Neural progenitor cell (in vitro differentiated cells): Measurements from ENCODE around the gene SLC6A18. TPM values are rescaled to one million over a fixed set of nuclear protein-coding genes. Genes with fewer than 3 reads are reported as not detected.
A peak's percentile ranks its signal among the peaks of the same experiment; 100 is the strongest.
"Not testable (repeated sequence)": the region's sequence is repeated elsewhere in the genome, so short reads cannot be mapped to it uniquely, and the experiment has no call there.

Source experiments
- DNase-seq: peaks from one replicate; pipeline ENCODE4 v3.0.0-alpha.2; 2016; ENCODE audit warnings: low spot score
- H2AFZ ChIP-seq: fragments of 200-600 bp; sonication (generic); replicated peaks from 2 replicates; pipeline ENCODE4 v1.6.1; 2016; ENCODE audit warnings: antibody characterized with exemption
- H3F3A ChIP-seq: fragments of 200-600 bp; sonication (generic); 2 replicates; pipeline ENCODE4 v1.6.1; 2016; ENCODE audit warnings: antibody characterized with exemption, low read depth
- H3K27ac ChIP-seq: fragments of 200-600 bp; sonication (generic); 2 replicates; pipeline ENCODE4 v1.5.1; 2016; ENCODE audit warnings: mild to moderate bottlenecking
- H3K27me3 ChIP-seq: fragments of 200-600 bp; sonication (generic); 2 replicates; pipeline ENCODE4 v1.6.1; 2016; ENCODE audit warnings: mild to moderate bottlenecking, moderate library complexity
- H3K36me3 ChIP-seq: fragments of 200-600 bp; sonication (generic); 2 replicates; pipeline ENCODE4 v1.5.1; 2016
- H3K4me1 ChIP-seq: fragments of 200-600 bp; sonication (generic); 2 replicates; pipeline ENCODE4 v1.6.1; 2016; ENCODE audit warnings: mixed run types
- H3K4me2 ChIP-seq: fragments of 200-600 bp; sonication (generic); 2 replicates; pipeline ENCODE4 v1.6.1; 2016
- H3K4me3 ChIP-seq: fragments of 200-600 bp; sonication (generic); 2 replicates; pipeline ENCODE4 v1.5.1; 2016
- H3K79me2 ChIP-seq: fragments of 200-600 bp; sonication (generic); 2 replicates; pipeline ENCODE4 v1.6.1; 2016; ENCODE audit warnings: low read depth
- H3K9ac ChIP-seq: fragments of 200-600 bp; sonication (generic); 2 replicates; pipeline ENCODE4 v1.6.1; 2016
- H3K9me3 ChIP-seq: fragments of 200-600 bp; sonication (generic); 2 replicates; pipeline ENCODE4 v1.5.1; 2016; ENCODE audit warnings: low read depth
- H4K20me1 ChIP-seq: fragments of 200-600 bp; sonication (generic); 2 replicates; pipeline ENCODE4 v1.6.1; 2016; ENCODE audit warnings: low read depth
- H3K27ac Mint-ChIP-seq: 3 replicates; pipeline ENCODE4 v1.8.0; 2021; ENCODE audit warnings: mixed read lengths
- H3K27me3 Mint-ChIP-seq: 2 replicates; pipeline ENCODE4 v1.8.0; 2022; ENCODE audit warnings: low read depth, mild to moderate bottlenecking, inconsistent platforms, moderate library complexity, mixed read lengths; ENCODE audit not compliant: insufficient read depth
- H3K36me3 Mint-ChIP-seq: 3 replicates; pipeline ENCODE4 v1.8.0; 2021; ENCODE audit warnings: mixed read lengths
- H3K4me1 Mint-ChIP-seq: 3 replicates; pipeline ENCODE4 v1.8.0; 2021; ENCODE audit warnings: mixed read lengths
- H3K4me3 Mint-ChIP-seq: 3 replicates; pipeline ENCODE4 v1.8.0; 2021; ENCODE audit warnings: mild to moderate bottlenecking, moderate library complexity, mixed read lengths
- H3K9me3 Mint-ChIP-seq: 3 replicates; pipeline ENCODE4 v1.8.0; 2020; ENCODE audit warnings: mixed read lengths
- CTCF ChIP-seq: fragments of 200-600 bp; sonication (generic); IDR thresholded peaks from 2 replicates; pipeline ENCODE4 v1.5.1; 2017; ENCODE audit warnings: antibody characterized with exemption, mild to moderate bottlenecking
- EZH2 ChIP-seq: fragments of 200-600 bp; sonication (generic); IDR thresholded peaks from 2 replicates; pipeline ENCODE4 v1.6.1; 2017; ENCODE audit warnings: antibody characterized with exemption, mild to moderate bottlenecking, moderate library complexity
- EZH2phosphoT487 ChIP-seq: fragments of 200-600 bp; sonication (generic); IDR thresholded peaks from 2 replicates; pipeline ENCODE4 v1.6.1; 2017; ENCODE audit warnings: antibody characterized with exemption
- total RNA-seq: library from RNA; depleted of rRNA; stranded (reverse); fragments of >200 nt; gene quantifications from 2 replicates; pipeline ENCODE4 v1.2.3, GENCODE V29; 2015; ENCODE audit warnings: low replicate concordance

The SLC6A18 gene
- total RNA-seq, 1 donor from 2014 or later, result not detected

- H3F3A ChIP-seq, result no peaks in the 10 kb centered on the region
- no peaks in the 10 kb centered on the region for H3K4me1 ChIP-seq
- no peak overlapping the region for H3K4me3 ChIP-seq
- H3K4me1 Mint-ChIP-seq, result no peaks in the 10 kb centered on the region
- H3K27ac ChIP-seq, result no peak overlapping the region
- no peak for DNase-seq
- H3K27me3 ChIP-seq, result no peaks in the 10 kb centered on the region
- no peak overlapping the region for H3K4me3 Mint-ChIP-seq
- H3K27me3 Mint-ChIP-seq, result peaks cover 2% of the 10 kb centered on the region
- no peaks in the 10 kb centered on the region for H3K36me3 ChIP-seq
- no peak overlapping the region for H3K27ac Mint-ChIP-seq
- H3K36me3 Mint-ChIP-seq, result peaks cover 3% of the 10 kb centered on the region
- no peak overlapping the region for H3K4me2 ChIP-seq
- no peaks in the 10 kb centered on the region for H3K9me3 Mint-ChIP-seq
- TF ChIP-seq EZH2, result no peak
- TF ChIP-seq EZH2phosphoT487, result no peak
- no peak for TF ChIP-seq CTCF
- no peaks in the 10 kb centered on the region for H4K20me1 ChIP-seq
- no peak overlapping the region for H2AFZ ChIP-seq
- H3K9ac ChIP-seq, result no peak overlapping the region
- no peaks in the 10 kb centered on the region for H3K79me2 ChIP-seq
- no peaks in the 10 kb centered on the region for H3K9me3 ChIP-seq
Measured at GRCh38 chr5:1280177-1281037, 55.2 kb downstream of the SLC6A18 start.

- Mint-ChIP-seq H3K27ac (no peak overlapping the region), H3K36me3 (peaks cover 3% of the 10 kb centered on the region), H3K4me3 (no peak overlapping the region), H3K27me3 (peaks cover 2% of the 10 kb centered on the region), H3K4me1 (no peaks in the 10 kb centered on the region), H3K9me3 (no peaks in the 10 kb centered on the region)
- Histone ChIP-seq H3K79me2 (no peaks in the 10 kb centered on the region), H3F3A (no peaks in the 10 kb centered on the region), H3K9ac (no peak overlapping the region), H3K27me3 (no peaks in the 10 kb centered on the region), H3K9me3 (no peaks in the 10 kb centered on the region), H3K4me3 (no peak overlapping the region), H2AFZ (no peak overlapping the region), H3K27ac (no peak overlapping the region), H3K4me1 (no peaks in the 10 kb centered on the region), H3K4me2 (no peak overlapping the region), H3K36me3 (no peaks in the 10 kb centered on the region), H4K20me1 (no peaks in the 10 kb centered on the region)
- no peak for DNase-seq
- TF ChIP-seq EZH2phosphoT487 (no peak), EZH2 (no peak), CTCF (no peak)
Measured at GRCh38 chr5:1281038-1281882, 56.1 kb downstream of the SLC6A18 start.

- Histone ChIP-seq H3F3A (no peaks in the 10 kb centered on the region), H3K36me3 (no peaks in the 10 kb centered on the region), H3K79me2 (no peaks in the 10 kb centered on the region), H2AFZ (no peak overlapping the region), H3K4me2 (no peak overlapping the region), H4K20me1 (no peaks in the 10 kb centered on the region), H3K9me3 (no peaks in the 10 kb centered on the region), H3K27me3 (no peaks in the 10 kb centered on the region), H3K4me3 (no peak overlapping the region), H3K4me1 (no peaks in the 10 kb centered on the region), H3K27ac (no peak overlapping the region), H3K9ac (no peak overlapping the region)
- Mint-ChIP-seq H3K36me3 (peaks cover 3% of the 10 kb centered on the region), H3K9me3 (no peaks in the 10 kb centered on the region), H3K27ac (peak overlapping the region; percentile 46), H3K4me1 (no peaks in the 10 kb centered on the region), H3K4me3 (no peak overlapping the region), H3K27me3 (no peaks in the 10 kb centered on the region)
- DNase-seq, result no peak
- TF ChIP-seq EZH2 (no peak), CTCF (no peak), EZH2phosphoT487 (no peak)
Measured at GRCh38 chr5:1282131-1282992, 57.2 kb downstream of the SLC6A18 start.

DNA sequence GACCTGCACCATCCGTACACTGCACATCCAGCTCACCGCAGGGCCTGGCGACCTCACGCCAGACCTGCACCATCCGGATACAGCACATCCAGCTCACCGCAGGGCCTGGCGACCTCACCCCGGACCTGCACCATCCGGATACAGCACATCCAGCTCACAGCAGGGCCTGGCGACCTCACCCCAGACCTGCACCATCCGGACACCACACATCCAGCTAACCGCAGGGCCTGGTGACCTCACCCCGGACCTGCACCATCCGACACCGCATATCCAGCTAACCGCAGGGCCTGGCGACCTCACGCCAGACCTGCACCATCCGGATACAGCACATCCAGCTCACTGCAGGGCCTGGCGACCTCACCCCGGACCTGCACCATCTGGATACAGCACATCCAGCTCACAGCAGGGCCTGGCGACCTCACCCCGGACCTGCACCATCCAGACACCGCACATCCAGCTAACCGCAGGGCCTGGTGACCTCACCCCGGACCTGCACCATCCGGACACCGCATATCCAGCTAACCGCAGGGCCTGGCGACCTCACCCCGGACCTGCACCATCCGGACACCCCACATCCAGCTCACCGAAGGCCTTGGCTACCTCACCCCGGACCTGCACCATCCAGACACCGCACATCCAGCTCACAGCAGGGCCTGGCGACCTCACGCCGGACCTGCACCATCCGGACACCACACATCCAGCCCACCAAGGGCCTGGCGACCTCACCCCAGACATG lies 58.0 kb downstream of the SLC6A18 start:
- H3K9ac ChIP-seq, H3K4me1 ChIP-seq, H3K27me3 ChIP-seq, H4K20me1 ChIP-seq, H2AFZ ChIP-seq, H3K27ac ChIP-seq, H3K4me3 Mint-ChIP-seq, H3K79me2 ChIP-seq, H3F3A ChIP-seq, H3K9me3 ChIP-seq, H3K36me3 Mint-ChIP-seq, H3K4me3 ChIP-seq, H3K27me3 Mint-ChIP-seq, DNase-seq, H3K4me1 Mint-ChIP-seq, H3K4me2 ChIP-seq, H3K27ac Mint-ChIP-seq, H3K36me3 ChIP-seq, H3K9me3 Mint-ChIP-seq: not testable (repeated sequence)

GRCh38 chr5:1283729-1284041 lies 58.5 kb downstream of the SLC6A18 start:
- not testable (repeated sequence) for H2AFZ ChIP-seq, H3K79me2 ChIP-seq, H3F3A ChIP-seq, H3K27me3 Mint-ChIP-seq, H3K9me3 ChIP-seq, DNase-seq, H4K20me1 ChIP-seq, H3K36me3 ChIP-seq, H3K4me2 ChIP-seq, H3K27me3 ChIP-seq, H3K4me1 ChIP-seq, H3K4me3 Mint-ChIP-seq, H3K4me1 Mint-ChIP-seq, H3K36me3 Mint-ChIP-seq, H3K27ac Mint-ChIP-seq, H3K9ac ChIP-seq, H3K4me3 ChIP-seq, H3K9me3 Mint-ChIP-seq, H3K27ac ChIP-seq
